Measurements from ENCODE around the gene LHX2. TPM values are rescaled to one million over a fixed set of nuclear protein-coding genes. Genes with fewer than 3 reads are reported as not detected.
A peak's percentile ranks its signal among the peaks of the same experiment; 100 is the strongest.

The LHX2 gene
- total RNA-seq, 1 experiment from 2014 or later = not detected

DNA sequence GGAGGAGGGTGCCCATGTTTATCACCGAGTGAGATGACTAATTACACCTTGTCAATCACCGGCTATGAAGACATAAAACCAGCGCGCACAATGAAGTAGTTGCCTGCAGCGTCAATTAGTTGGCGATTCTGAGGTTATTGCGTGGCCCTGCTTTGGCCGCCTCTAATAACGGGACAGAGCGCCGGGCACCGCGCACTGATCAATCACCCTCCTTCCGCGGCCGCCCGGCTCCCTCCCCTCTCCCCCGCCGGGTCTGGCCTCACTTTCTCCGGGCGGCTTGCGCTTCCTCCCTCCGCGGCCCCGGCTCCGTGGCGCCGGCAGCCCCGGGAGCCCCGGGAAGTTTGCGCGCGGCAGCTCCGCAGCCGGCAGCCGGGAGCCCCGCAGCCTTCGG lies 3.3 kb upstream of the LHX2 start:
- no peak overlapping the region for H3K27ac Mint-ChIP-seq
- no peak overlapping the region for H3K56ac ChIP-seq (ENCODE audit: insufficient read length, low read depth, low read length)
- no peaks in the 10 kb centered on the region for H3K79me1 ChIP-seq (ENCODE audit: insufficient read depth, low read depth, low read length, poor library complexity, severe bottlenecking)
- DNase-seq = peak; percentile 70
- H3K18ac ChIP-seq (ENCODE audit: insufficient read length, low read depth, low read length) = no peak overlapping the region
- TF ChIP-seq, protein P1, sequence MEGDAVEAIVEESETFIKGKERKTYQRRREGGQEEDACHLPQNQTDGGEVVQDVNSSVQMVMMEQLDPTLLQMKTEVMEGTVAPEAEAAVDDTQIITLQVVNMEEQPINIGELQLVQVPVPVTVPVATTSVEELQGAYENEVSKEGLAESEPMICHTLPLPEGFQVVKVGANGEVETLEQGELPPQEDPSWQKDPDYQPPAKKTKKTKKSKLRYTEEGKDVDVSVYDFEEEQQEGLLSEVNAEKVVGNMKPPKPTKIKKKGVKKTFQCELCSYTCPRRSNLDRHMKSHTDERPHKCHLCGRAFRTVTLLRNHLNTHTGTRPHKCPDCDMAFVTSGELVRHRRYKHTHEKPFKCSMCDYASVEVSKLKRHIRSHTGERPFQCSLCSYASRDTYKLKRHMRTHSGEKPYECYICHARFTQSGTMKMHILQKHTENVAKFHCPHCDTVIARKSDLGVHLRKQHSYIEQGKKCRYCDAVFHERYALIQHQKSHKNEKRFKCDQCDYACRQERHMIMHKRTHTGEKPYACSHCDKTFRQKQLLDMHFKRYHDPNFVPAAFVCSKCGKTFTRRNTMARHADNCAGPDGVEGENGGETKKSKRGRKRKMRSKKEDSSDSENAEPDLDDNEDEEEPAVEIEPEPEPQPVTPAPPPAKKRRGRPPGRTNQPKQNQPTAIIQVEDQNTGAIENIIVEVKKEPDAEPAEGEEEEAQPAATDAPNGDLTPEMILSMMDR (conservative IDR thresholded peaks at IDR 0.05) = no peak
- H4K8ac ChIP-seq (replicated peaks; ENCODE audit: insufficient read length, low read depth, low read length) = no peak overlapping the region
- H3K4me1 ChIP-seq (ENCODE audit: insufficient read depth, low read length) = peaks cover 9% of the 10 kb centered on the region
- peaks cover 98% of the 10 kb centered on the region for H3K27me3 Mint-ChIP-seq (ENCODE audit: low read depth)
- no CpG with 5 or more reads among the region's 38 CpGs for WGBS (ENCODE audit: extremely low coverage, insufficient read length, low lambda C conversion rate)
- H2BK120ac ChIP-seq (ENCODE audit: low read depth, low read length, poor library complexity, severe bottlenecking) = no peak overlapping the region
- no peak overlapping the region for H2BK5ac ChIP-seq (ENCODE audit: insufficient read length, low read length)
- H3K36me3 Mint-ChIP-seq (ENCODE audit: insufficient read depth in 1 of 3, low read depth in 3 of 3) = no peaks in the 10 kb centered on the region; a peak in 1 of 7 replicates
- H3K9ac ChIP-seq (ENCODE audit: extremely low read depth, insufficient read length, low read length) = no peak overlapping the region
- H2BK15ac ChIP-seq (ENCODE audit: low read depth, low read length) = no peak overlapping the region
- H3K79me2 ChIP-seq (ENCODE audit: insufficient read depth, low read length) = no peaks in the 10 kb centered on the region
- H3K27ac ChIP-seq (ENCODE audit: insufficient read length, low read depth, low read length) = no peak overlapping the region
- no peak overlapping the region for H3K4ac ChIP-seq (ENCODE audit: low read depth, low read length)
- no peaks in the 10 kb centered on the region for H4K20me1 ChIP-seq (ENCODE audit: control insufficient read depth, insufficient read depth, insufficient read length)
- H3K4me3 Mint-ChIP-seq = peak overlapping the region; percentile 47 to 72
- no peak overlapping the region for H4K5ac ChIP-seq (ENCODE audit: insufficient read length, low read depth, low read length)
- no peak overlapping the region for H2AK5ac ChIP-seq (ENCODE audit: insufficient read length, low read length)
- no peak overlapping the region for H3K23ac ChIP-seq (ENCODE audit: insufficient read length, low read depth, low read length)
- H4K91ac ChIP-seq (ENCODE audit: insufficient read length, low read depth, low read length) = no peak overlapping the region
- H3K27me3 ChIP-seq (ENCODE audit: insufficient read depth, low read length) = peaks cover 87% of the 10 kb centered on the region
- H3K9me3 Mint-ChIP-seq = peaks cover 2 to 15% of the 10 kb centered on the region in 2 experiments; a peak in 1 of 5 replicates
- H3K14ac ChIP-seq (ENCODE audit: insufficient read depth, low read length) = no peak overlapping the region
- no peak overlapping the region for H2BK12ac ChIP-seq (ENCODE audit: insufficient read length, low read depth, low read length)
- H3K4me1 Mint-ChIP-seq = peaks cover 33 to 58% of the 10 kb centered on the region in 2 experiments
- H3K9me3 ChIP-seq (ENCODE audit: control insufficient read depth, low read depth, low read length) = no peaks in the 10 kb centered on the region
- peaks cover 14% of the 10 kb centered on the region for H3K23me2 ChIP-seq (ENCODE audit: insufficient read length, low read depth, low read length, poor library complexity, severe bottlenecking)
- H3T11ph ChIP-seq (ENCODE audit: low read length) = no peak overlapping the region
- H2BK20ac ChIP-seq (ENCODE audit: low read depth, low read length, poor library complexity, severe bottlenecking) = no peak overlapping the region
- H2AFZ ChIP-seq (ENCODE audit: low read length) = no peak overlapping the region
- peak overlapping the region; percentile 75 for H3K4me2 ChIP-seq (ENCODE audit: insufficient read depth, insufficient read length, low read length)

Measured in H9 (cell line).